Gastroesophageal sphincter (tissue), 3 donors: ENCODE results near the gene SLC46A1.

Experiments used
- EP300 ChIP-seq: sonication (generic); formaldehyde crosslinking; IDR thresholded peaks from one replicate; pipeline ENCODE4 v1.6.1; 2017; ENCODE audit warnings: antibody characterized with exemption, mild to moderate bottlenecking
- POLR2AphosphoS5 ChIP-seq: sonication (generic); formaldehyde crosslinking; IDR thresholded peaks from one replicate; pipeline ENCODE4 v1.6.1; 2017; ENCODE audit warnings: antibody characterized with exemption
- TF ChIP-seq, protein P1 (sequence below), 4 experiments: fragments of 200-600 bp in 2 of 4; fragments of 450-650 bp in 2 of 4; sonication (generic) in 1 of 4; IDR thresholded peaks; one replicate each; pipeline ENCODE4 v1.5.1; 2017 to 2019; ENCODE audit warnings: antibody characterized with exemption in 4 of 4, mild to moderate bottlenecking in 2 of 4, moderate library complexity in 2 of 4

GRCh38 chr17:28364665-28365363 is 41.2 kb downstream of the SLC46A1 start, which contains the start of gene SEBOX:
- TF ChIP-seq, protein P1, sequence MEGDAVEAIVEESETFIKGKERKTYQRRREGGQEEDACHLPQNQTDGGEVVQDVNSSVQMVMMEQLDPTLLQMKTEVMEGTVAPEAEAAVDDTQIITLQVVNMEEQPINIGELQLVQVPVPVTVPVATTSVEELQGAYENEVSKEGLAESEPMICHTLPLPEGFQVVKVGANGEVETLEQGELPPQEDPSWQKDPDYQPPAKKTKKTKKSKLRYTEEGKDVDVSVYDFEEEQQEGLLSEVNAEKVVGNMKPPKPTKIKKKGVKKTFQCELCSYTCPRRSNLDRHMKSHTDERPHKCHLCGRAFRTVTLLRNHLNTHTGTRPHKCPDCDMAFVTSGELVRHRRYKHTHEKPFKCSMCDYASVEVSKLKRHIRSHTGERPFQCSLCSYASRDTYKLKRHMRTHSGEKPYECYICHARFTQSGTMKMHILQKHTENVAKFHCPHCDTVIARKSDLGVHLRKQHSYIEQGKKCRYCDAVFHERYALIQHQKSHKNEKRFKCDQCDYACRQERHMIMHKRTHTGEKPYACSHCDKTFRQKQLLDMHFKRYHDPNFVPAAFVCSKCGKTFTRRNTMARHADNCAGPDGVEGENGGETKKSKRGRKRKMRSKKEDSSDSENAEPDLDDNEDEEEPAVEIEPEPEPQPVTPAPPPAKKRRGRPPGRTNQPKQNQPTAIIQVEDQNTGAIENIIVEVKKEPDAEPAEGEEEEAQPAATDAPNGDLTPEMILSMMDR (IDR thresholded peaks at IDR 0.05) = no peak
- TF ChIP-seq POLR2AphosphoS5 (no peak), EP300 (no peak)
